Endothelial cell of umbilical vein (primary cell): ENCODE measurements around the gene OTUD5. TPM values are rescaled to one million over a fixed set of nuclear protein-coding genes. Genes with fewer than 3 reads are reported as not detected.

ENCODE experiments used
- BruUV-seq: library from RNA; stranded (reverse); fragments of 400-500 nt; replicated peaks from 2 replicates; lab custom pipeline; 2021; lab: Mats Ljungman, UMichigan
- CTCF ChIA-PET: fragments of 300-600, 350-600 bp; sonication (Branson Sonifier 250); formaldehyde crosslinking; loops from one replicate; lab custom pipeline; 2021; ENCODE audit warnings: antibody characterized with exemption, inconsistent platforms; lab: Charles Lee
- POLR2A ChIA-PET: fragments of 300-600, 350-600 bp; sonication (Branson Sonifier 250); formaldehyde crosslinking; loops from one replicate; lab custom pipeline; 2021; ENCODE audit warnings: antibody characterized with exemption, inconsistent platforms; lab: Charles Lee
- DNase-seq: peaks from one replicate; pipeline ENCODE4 v3.0.0-alpha.2; 2011; ENCODE audit warnings: low read depth, low spot score
- FAIRE-seq: peaks from 2 replicates; lab custom pipeline; 2011; peaks lifted over from hg19 to GRCh38; lab: Jason Lieb, UNC
- H2AFZ ChIP-seq: 2 replicates; pipeline ENCODE4 v1.6.0; 2012; ENCODE audit warnings: low read depth, low read length, control low read depth, inconsistent platforms
- H3K27ac ChIP-seq: 2 replicates; pipeline ENCODE4 v1.5.1; 2011; ENCODE audit warnings: low read depth, mild to moderate bottlenecking, control low read depth, low read length, moderate library complexity; ENCODE audit not compliant: insufficient read depth
- H3K27me3 ChIP-seq, 2 experiments: 2 replicates each; pipeline versions ENCODE4 v1.6.0 to v1.6.1; 2011; ENCODE audit warnings: low read length in 2 of 2, mixed read lengths in 1 of 2; ENCODE audit not compliant: control insufficient read depth in 2 of 2, insufficient read depth in 2 of 2
- H3K36me3 ChIP-seq, 2 experiments: 2 replicates in 1 of 2; 3 replicates in 1 of 2; pipeline ENCODE4 v1.5.1; 2011; ENCODE audit warnings: low read length in 2 of 2, mild to moderate bottlenecking in 1 of 2, moderate library complexity in 1 of 2; ENCODE audit not compliant: control insufficient read depth in 2 of 2, insufficient read depth in 2 of 2; ENCODE audit errors: extremely low read depth in 1 of 2
- H3K4me1 ChIP-seq: 3 replicates; pipeline ENCODE4 v1.5.1; 2011; ENCODE audit warnings: mild to moderate bottlenecking, low read length; ENCODE audit not compliant: control insufficient read depth, insufficient read depth; ENCODE audit errors: extremely low read depth
- H3K4me2 ChIP-seq: 2 replicates; pipeline ENCODE4 v1.6.1; 2011; ENCODE audit warnings: low read length, control low read depth, mixed read lengths; ENCODE audit not compliant: insufficient read depth
- H3K4me3 ChIP-seq, 3 experiments: fragments of 200-600 bp in 1 of 3; sonication (generic), shearing (Covaris generic) in 1 of 3; replicated peaks in 1 of 3; 2 replicates each; pipeline ENCODE4 v1.5.1; 2011 to 2016; ENCODE audit warnings: control low read depth in 3 of 3, low read length in 3 of 3, mild to moderate bottlenecking in 2 of 3, inconsistent platforms in 1 of 3, low read depth in 1 of 3, moderate library complexity in 1 of 3; ENCODE audit not compliant: insufficient read depth in 1 of 3
- H3K79me2 ChIP-seq: 2 replicates; pipeline ENCODE4 v1.6.0; 2012; ENCODE audit warnings: low read length, inconsistent platforms; ENCODE audit not compliant: control insufficient read depth, insufficient read depth
- H3K9ac ChIP-seq: replicated peaks from 2 replicates; pipeline ENCODE3; 2011; ENCODE audit warnings: low read length, control low read depth; ENCODE audit not compliant: insufficient read depth; ENCODE audit errors: extremely low read depth
- H3K9me1 ChIP-seq: replicated peaks from 3 replicates; pipeline ENCODE4 v1.6.0; 2011; ENCODE audit warnings: mild to moderate bottlenecking, low read length; ENCODE audit not compliant: control insufficient read depth, insufficient read depth; ENCODE audit errors: extremely low read depth
- H3K9me3 ChIP-seq: replicated peaks from 2 replicates; pipeline ENCODE4 v1.5.1; 2012; ENCODE audit warnings: low read length, inconsistent platforms; ENCODE audit not compliant: control insufficient read depth, insufficient read depth
- H4K20me1 ChIP-seq: replicated peaks from 2 replicates; pipeline ENCODE3; 2011; ENCODE audit warnings: mild to moderate bottlenecking, low read length; ENCODE audit not compliant: control insufficient read depth, insufficient read depth; ENCODE audit errors: extremely low read depth
- CTCF ChIP-seq, 2 donors: IDR thresholded peaks; 1 replicate in 1 of 2; 2 replicates in 1 of 2; pipeline ENCODE4 v1.5.1; 2011; ENCODE audit warnings: low read length in 2 of 2, mild to moderate bottlenecking in 2 of 2, moderate library complexity in 2 of 2, control low read depth in 1 of 2, inconsistent platforms in 1 of 2, low read depth in 1 of 2; ENCODE audit not compliant: insufficient read depth in 1 of 2; ENCODE audit errors: extremely low read depth in 1 of 2
- EZH2 ChIP-seq: IDR thresholded peaks from 2 replicates; pipeline ENCODE4 v1.6.1; 2012; ENCODE audit warnings: borderline replicate concordance, low read depth, mild to moderate bottlenecking, moderate library complexity, low read length, inconsistent platforms; ENCODE audit not compliant: severe bottlenecking
- FOS ChIP-seq: IDR thresholded peaks from 2 replicates; pipeline ENCODE4 v1.6.1; 2011; ENCODE audit warnings: mild to moderate bottlenecking, low read length, moderate library complexity, borderline replicate concordance; ENCODE audit not compliant: insufficient read depth
- GATA2 ChIP-seq: IDR thresholded peaks from 2 replicates; pipeline ENCODE4 v1.7.0; 2011; ENCODE audit warnings: low read depth, mild to moderate bottlenecking, moderate library complexity, mixed read lengths, low read length; ENCODE audit not compliant: insufficient read length, insufficient read depth
- JUN ChIP-seq: IDR thresholded peaks from 2 replicates; pipeline ENCODE4 v1.6.1; 2011; ENCODE audit warnings: borderline replicate concordance, low read depth; ENCODE audit not compliant: insufficient read length, insufficient read depth
- MAX ChIP-seq: IDR thresholded peaks from 2 replicates; pipeline ENCODE4 v1.6.1; 2011; ENCODE audit not compliant: insufficient read depth, insufficient read length
- MYC ChIP-seq: IDR thresholded peaks from one replicate; pipeline ENCODE4 v1.6.1; 2011; ENCODE audit warnings: mild to moderate bottlenecking, low read depth, low read length
- POLR2A ChIP-seq: IDR thresholded peaks from 2 replicates; pipeline ENCODE4 v1.6.1; 2012; ENCODE audit warnings: low read depth, mild to moderate bottlenecking, control low read depth, low read length
- POLR2AphosphoS5 ChIP-seq: IDR thresholded peaks from 2 replicates; pipeline ENCODE4 v1.6.1; 2012; ENCODE audit warnings: low read depth, mild to moderate bottlenecking, control low read depth, low read length, moderate library complexity; ENCODE audit not compliant: insufficient read depth
- dilution Hi-C: fragments of 300-500 bp; cut with MboI; formaldehyde crosslinking; loops from one replicate; pipeline ENCODE4 v1.15.0; 2019; ENCODE audit warnings: low sequenced_read_pairs; ENCODE audit not compliant: extremely low pct_ligation_motif_present
- intact Hi-C: fragments of 100-400 bp; cut with micrococcal nuclease; formaldehyde crosslinking; loops from one replicate; pipeline ENCODE4 v1.10.0; 2022
- polyA plus RNA-seq, 4 experiments: library from polyadenylated mRNA; depleted of rRNA in 3 of 4; stranded (reverse) in 3 of 4; unstranded in 1 of 4; fragments of >200 nt; gene quantifications; 2 replicates each; pipeline versions ENCODE4 v1.2.1 to v1.2.3, GENCODE V29; 2011 to 2012; ENCODE audit warnings: missing spikeins in 1 of 4
- total RNA-seq: library from RNA; stranded (reverse); gene quantifications from 2 replicates; pipeline ENCODE4 v1.2.3, GENCODE V29; 2021

Gene OTUD5
- total and polyA plus RNA-seq, 2 donors (not counting 3 experiments of a cell fraction or from before 2014, with no cell fraction given) = 44.3 to 44.6 TPM

GRCh38 chrX:48913605-48914366 lies 43.6 kb downstream of the OTUD5 start:
- no TSS peak for BruUV-seq
- FAIRE-seq (no peak), DNase-seq (no peak)
- Histone ChIP-seq H3K9ac (no peak overlapping the region), H2AFZ (no peak overlapping the region), H4K20me1 (no peaks in the 10 kb centered on the region), H3K27me3 (no peaks in the 10 kb centered on the region), H3K9me1 (no peaks in the 10 kb centered on the region), H3K4me2 (no peak overlapping the region), H3K36me3 (no peaks in the 10 kb centered on the region), H3K4me3 (no peak overlapping the region), H3K4me1 (peaks cover 11% of the 10 kb centered on the region), H3K9me3 (no peaks in the 10 kb centered on the region), H3K79me2 (peaks cover 19% of the 10 kb centered on the region), H3K27ac (no peak overlapping the region)
- intact Hi-C loops = loop anchor here (2.0 kb wide), 1 partner anchor 113 kb away; no protein-coding TSS in a partner anchor
- TF ChIP-seq FOS (no peak), GATA2 (no peak), MAX (no peak), CTCF (IDR thresholded peaks at IDR 0.05; ENCODE audit: extremely low read depth in 1 of 2, insufficient read depth in 1 of 2, low read depth in 1 of 2, low read length in 2 of 2) (no peak), POLR2A (no peak), MYC (no peak), EZH2 (no peak), POLR2AphosphoS5 (no peak), JUN (no peak)
- dilution Hi-C loops = no loop called here
- ChIA-PET CTCF (no interaction called here), POLR2A (no interaction called here)
